Thyroid gland (tissue), 4 donors: ENCODE data around the gene WDR74. TPM values are rescaled to one million over a fixed set of nuclear protein-coding genes. Genes with fewer than 3 reads are reported as not detected.
A peak's percentile ranks its signal among the peaks of the same experiment; 100 is the strongest.
"Not testable (repeated sequence)": the region's sequence is repeated elsewhere in the genome, so short reads cannot be mapped to it uniquely, and the experiment has no call there.

Experiments
- DNase-seq, 2 donors: peaks; one replicate each; pipeline ENCODE4 v3.0.0-alpha.2; 2019
- H3K27ac ChIP-seq, 3 donors: fragments of 200-600 bp; sonication (generic); 1 replicate in 2 of 3; 2 replicates in 1 of 3; pipeline ENCODE4 v1.5.1; 2016 to 2019; ENCODE audit warnings: mild to moderate bottlenecking in 1 of 3, moderate library complexity in 1 of 3
- H3K27me3 ChIP-seq: fragments of 200-600 bp; sonication (generic); one replicate; pipeline ENCODE4 v1.5.1; 2019
- H3K36me3 ChIP-seq, 2 donors: fragments of 200-600 bp; sonication (generic); one replicate each; pipeline ENCODE4 v1.5.1; 2016 to 2019
- H3K4me1 ChIP-seq, 2 donors: fragments of 200-600 bp; sonication (generic); one replicate each; pipeline ENCODE4 v1.5.1; 2017 to 2019
- H3K4me3 ChIP-seq, 3 donors: fragments of 200-600 bp; sonication (generic); replicated peaks in 1 of 3; 1 replicate in 2 of 3; 2 replicates in 1 of 3; pipeline ENCODE4 v1.5.1; 2016; ENCODE audit warnings: mild to moderate bottlenecking in 1 of 3
- H3K9me3 ChIP-seq: fragments of 200-600 bp; sonication (generic); one replicate; pipeline ENCODE4 v1.5.1; 2017
- POLR2A ChIP-seq, 2 donors: fragments of 450-650 bp; IDR thresholded peaks; one replicate each; pipeline ENCODE4 v1.6.1; 2017; ENCODE audit warnings: antibody characterized with exemption in 2 of 2, mild to moderate bottlenecking in 2 of 2, moderate library complexity in 1 of 2
- WGBS, 2 donors: methylation state at CpG; one replicate each; pipeline ENCODE4 v1.1.5; 2017; 5-methylcytosine and 5-hydroxymethylcytosine counted together
- intact Hi-C: fragments of 100-400 bp; cut with DNase I; formaldehyde crosslinking; loops from one replicate; pipeline ENCODE4 v1.15.1; 2023
- total RNA-seq, 4 donors: library from RNA; depleted of rRNA; stranded (reverse); fragments of >200 nt; gene quantifications; one replicate each; pipeline ENCODE4 v1.2.3, GENCODE V29; 2016
- TF ChIP-seq, protein P1 (sequence below), 6 experiments: fragments of 200-600 bp in 3 of 6; fragments of 450-650 bp in 3 of 6; sonication (generic) in 3 of 6; IDR thresholded peaks; one replicate each; pipeline ENCODE4 v1.5.1; 2016 to 2019; ENCODE audit warnings: antibody characterized with exemption in 6 of 6, mild to moderate bottlenecking in 2 of 6, inconsistent platforms in 1 of 6, moderate library complexity in 1 of 6

WDR74 gene
- total RNA-seq, 4 donors from 2014 or later, result 25.2 to 76.1 (median 33.6) TPM

DNA sequence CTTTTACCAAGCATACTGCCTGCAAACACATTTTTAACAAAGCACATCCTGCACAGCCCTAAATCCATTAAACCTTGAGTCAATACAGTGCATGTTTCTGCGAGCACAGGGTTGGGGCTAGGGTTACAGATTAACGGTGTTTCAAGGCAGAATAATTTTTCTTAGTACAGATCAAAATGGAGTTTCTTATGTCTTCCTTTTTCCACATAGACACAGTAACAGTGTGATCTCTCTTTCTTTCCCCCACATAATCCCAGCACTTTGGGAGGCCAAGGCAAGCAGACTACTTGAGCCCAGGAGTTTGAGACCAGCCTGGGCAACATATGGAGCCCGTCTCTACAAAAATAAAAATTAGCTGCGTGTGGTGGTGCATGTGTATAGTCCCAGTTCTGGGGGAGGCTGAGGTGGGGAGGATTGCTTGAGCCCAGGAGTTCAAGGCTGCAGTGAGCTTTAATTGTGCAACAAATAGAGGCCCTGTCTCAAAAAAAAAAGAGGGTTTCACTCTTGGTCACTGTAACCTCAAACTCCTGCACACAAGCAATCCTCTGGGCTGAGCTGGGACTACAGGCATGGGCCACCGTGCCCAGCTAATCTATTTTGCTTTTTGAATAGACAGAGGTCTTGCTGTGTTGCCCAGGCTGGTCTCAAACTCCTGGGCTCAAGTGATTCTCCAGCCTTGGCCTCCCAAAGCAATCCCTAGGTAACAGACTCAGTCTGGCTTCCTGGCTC lies 21.6 kb upstream of the WDR74 start:
- Histone ChIP-seq H3K27ac (no peak overlapping the region), H3K36me3 (no peaks in the 10 kb centered on the region), H3K4me3 (no peak overlapping the region), H3K27me3 (no peaks in the 10 kb centered on the region), H3K4me1 (peaks cover 0 to 7% of the 10 kb centered on the region in 2 donors), H3K9me3 (no peaks in the 10 kb centered on the region)
- intact Hi-C loops, result loop anchor here (5.0 to 10.0 kb wide), 2 partner anchors 74 to 466 kb away; partner anchors contain the start of gene TMEM179B
- DNase-seq, result no peak
- no peak for TF ChIP-seq POLR2A (IDR thresholded peaks at IDR 0.05)
- TF ChIP-seq, protein P1, sequence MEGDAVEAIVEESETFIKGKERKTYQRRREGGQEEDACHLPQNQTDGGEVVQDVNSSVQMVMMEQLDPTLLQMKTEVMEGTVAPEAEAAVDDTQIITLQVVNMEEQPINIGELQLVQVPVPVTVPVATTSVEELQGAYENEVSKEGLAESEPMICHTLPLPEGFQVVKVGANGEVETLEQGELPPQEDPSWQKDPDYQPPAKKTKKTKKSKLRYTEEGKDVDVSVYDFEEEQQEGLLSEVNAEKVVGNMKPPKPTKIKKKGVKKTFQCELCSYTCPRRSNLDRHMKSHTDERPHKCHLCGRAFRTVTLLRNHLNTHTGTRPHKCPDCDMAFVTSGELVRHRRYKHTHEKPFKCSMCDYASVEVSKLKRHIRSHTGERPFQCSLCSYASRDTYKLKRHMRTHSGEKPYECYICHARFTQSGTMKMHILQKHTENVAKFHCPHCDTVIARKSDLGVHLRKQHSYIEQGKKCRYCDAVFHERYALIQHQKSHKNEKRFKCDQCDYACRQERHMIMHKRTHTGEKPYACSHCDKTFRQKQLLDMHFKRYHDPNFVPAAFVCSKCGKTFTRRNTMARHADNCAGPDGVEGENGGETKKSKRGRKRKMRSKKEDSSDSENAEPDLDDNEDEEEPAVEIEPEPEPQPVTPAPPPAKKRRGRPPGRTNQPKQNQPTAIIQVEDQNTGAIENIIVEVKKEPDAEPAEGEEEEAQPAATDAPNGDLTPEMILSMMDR (IDR thresholded peaks at IDR 0.05), result no peak
- WGBS, 2 donors, result 79 to 87% methylated on average over 5 of the region's 5 CpGs

DNA sequence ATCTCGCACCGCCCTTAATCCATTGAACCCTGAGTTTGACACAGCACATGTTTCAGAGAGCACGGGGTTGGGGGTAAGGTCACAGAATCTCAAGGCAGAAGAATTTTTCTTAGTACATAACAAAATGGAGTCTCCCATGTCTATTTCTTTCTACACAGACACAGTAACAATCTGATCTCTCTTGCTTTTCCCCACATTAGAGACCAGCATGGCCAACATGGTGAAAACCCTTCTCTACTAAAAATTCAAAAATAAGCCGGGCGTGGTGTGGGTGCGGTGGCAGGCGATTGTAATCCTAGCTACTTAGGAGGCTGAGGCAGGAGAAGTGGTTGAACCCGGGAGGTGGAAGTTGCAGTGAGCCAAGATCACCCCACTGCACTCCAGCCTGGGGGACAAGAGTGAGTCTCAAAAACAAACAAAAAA lies 19.9 kb upstream of the WDR74 start:
- H3K27me3 ChIP-seq, H3K9me3 ChIP-seq, H3K27ac ChIP-seq, DNase-seq, intact Hi-C loops, H3K36me3 ChIP-seq, H3K4me3 ChIP-seq: not testable (repeated sequence)
- H3K4me1 ChIP-seq, result peaks cover 9 to 12% of the 10 kb centered on the region in 2 donors
- 75 to 77% methylated on average over 8 of the region's 8 CpGs for WGBS, 2 donors

DNA sequence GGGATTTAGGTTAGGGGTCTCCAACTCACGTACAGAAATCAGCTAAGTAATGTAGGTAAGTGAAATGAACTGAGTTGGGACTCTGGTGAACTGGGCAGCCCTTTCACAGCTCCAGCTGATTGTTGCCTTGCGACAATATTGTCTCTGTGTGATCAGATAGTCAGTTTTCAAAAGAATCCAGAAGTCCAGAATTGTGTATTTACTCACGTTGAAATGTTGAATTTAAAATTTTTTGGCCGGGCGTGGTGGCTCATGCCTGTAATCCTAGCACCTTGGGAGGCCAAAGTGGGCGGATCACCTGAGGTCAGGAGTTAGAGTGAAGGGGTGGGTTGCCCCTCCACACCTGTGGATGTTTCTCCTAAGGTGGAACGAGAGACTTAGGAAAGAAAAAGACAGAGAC lies 18.8 kb upstream of the WDR74 start:
- Histone ChIP-seq H3K9me3 (no peaks in the 10 kb centered on the region), H3K36me3 (peaks cover 8 to 10% of the 10 kb centered on the region in 2 donors), H3K4me1 (peaks cover 11 to 20% of the 10 kb centered on the region in 2 donors), H3K27me3 (no peaks in the 10 kb centered on the region), H3K4me3 (no peak overlapping the region), H3K27ac (no peak overlapping the region)
- intact Hi-C loops, result no loop called here
- WGBS, 2 donors, result 83% methylated on average over 7 of the region's 7 CpGs
- no peak for TF ChIP-seq POLR2A (IDR thresholded peaks at IDR 0.05)
- no peak for DNase-seq

DNA sequence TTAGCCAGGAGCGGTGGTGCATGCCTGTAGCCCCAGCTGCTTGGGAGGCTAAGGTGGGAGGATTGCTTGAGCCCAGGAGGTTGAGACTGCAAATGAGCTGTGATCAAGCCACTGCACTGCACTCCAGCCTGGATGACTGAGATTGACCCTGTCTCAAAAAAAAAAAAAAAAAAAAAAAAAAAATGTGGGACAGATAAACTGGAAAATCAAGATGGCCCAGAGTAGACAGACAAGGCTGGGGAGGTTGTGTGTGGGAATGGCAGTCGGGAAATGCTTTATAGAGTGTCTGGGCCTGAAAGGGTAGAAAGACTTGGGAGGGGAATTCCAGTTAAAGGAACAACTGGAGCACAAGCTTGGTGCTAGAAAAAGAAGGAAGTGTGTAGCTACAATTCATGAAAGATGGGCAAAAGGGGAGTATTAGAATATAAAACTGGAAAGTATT lies 18.2 kb upstream of the WDR74 start:
- no peaks in the 10 kb centered on the region for H3K9me3 ChIP-seq
- no peak overlapping the region for H3K27ac ChIP-seq
- H3K4me1 ChIP-seq, result peaks cover 11 to 20% of the 10 kb centered on the region in 2 donors
- no peaks in the 10 kb centered on the region for H3K27me3 ChIP-seq
- H3K4me3 ChIP-seq, result no peak overlapping the region
- TF ChIP-seq POLR2A (IDR thresholded peaks at IDR 0.05), result no peak
- TF ChIP-seq, protein P1 (IDR thresholded peaks at IDR 0.05), result no peak
- no peak for DNase-seq
- H3K36me3 ChIP-seq, result peaks cover 15 to 16% of the 10 kb centered on the region in 2 donors
- WGBS, 2 donors, result 65 to 70% methylated on average over 2 of the region's 2 CpGs
- intact Hi-C loops, result no loop called here

DNA sequence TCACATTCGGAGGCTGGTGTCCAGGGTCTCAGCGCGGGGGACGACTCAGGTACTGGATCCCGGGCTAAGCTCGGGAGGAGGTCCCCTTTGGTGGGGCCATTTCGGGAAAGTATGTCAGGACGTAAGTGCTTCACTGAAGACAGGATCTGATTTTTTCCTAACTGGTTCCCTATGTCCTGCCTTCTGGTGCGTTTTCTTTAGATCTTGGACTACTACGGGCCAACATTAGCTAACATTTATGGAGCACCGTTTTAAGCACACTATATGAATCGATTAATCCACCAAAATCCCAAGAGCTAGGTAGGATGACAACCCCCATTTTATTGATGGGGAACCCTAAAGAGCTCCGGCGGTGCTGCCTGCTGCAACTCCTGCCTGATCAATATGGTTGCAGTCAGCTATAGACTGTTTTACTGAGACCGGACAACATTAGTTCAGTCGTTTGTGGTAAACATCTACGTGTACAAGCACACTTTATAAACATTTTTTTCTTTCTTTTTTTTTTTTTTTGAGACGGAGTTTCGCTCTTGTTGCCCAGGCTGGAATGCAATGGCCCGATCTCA lies 17.0 kb upstream of the WDR74 start:
- 9 to 12% methylated on average over 14 to 16 of the region's 20 CpGs for WGBS, 2 donors
- no peak overlapping the region for H3K27ac ChIP-seq
- no peaks in the 10 kb centered on the region for H3K27me3 ChIP-seq
- DNase-seq, result no peak
- H3K36me3 ChIP-seq, result peaks cover 25 to 26% of the 10 kb centered on the region in 2 donors
- intact Hi-C loops, result no loop called here
- peak overlapping the region in 2 of 3 donors; percentile 22 to 66 for H3K4me3 ChIP-seq
- no peak for TF ChIP-seq POLR2A (IDR thresholded peaks at IDR 0.05)
- TF ChIP-seq, protein P1 (IDR thresholded peaks at IDR 0.05), result no peak
- H3K9me3 ChIP-seq, result no peaks in the 10 kb centered on the region
- H3K4me1 ChIP-seq, result peaks cover 11 to 20% of the 10 kb centered on the region in 2 donors
